ENCODE results near the gene ANXA4.

The ANXA4 gene

GRCh38 chr2:69767034-69767433 is 25.1 kb downstream of the ANXA4 start:
- no peak overlapping the region for H3K27ac ChIP-seq
- TF ChIP-seq CTCF (conservative IDR thresholded peaks at IDR 0.05) = no peak

GRCh38 chr2:69768235-69768634 is 26.3 kb downstream of the ANXA4 start:
- TF ChIP-seq CTCF (conservative IDR thresholded peaks at IDR 0.05) = no peak
- H3K27ac ChIP-seq = no peak overlapping the region

DNA sequence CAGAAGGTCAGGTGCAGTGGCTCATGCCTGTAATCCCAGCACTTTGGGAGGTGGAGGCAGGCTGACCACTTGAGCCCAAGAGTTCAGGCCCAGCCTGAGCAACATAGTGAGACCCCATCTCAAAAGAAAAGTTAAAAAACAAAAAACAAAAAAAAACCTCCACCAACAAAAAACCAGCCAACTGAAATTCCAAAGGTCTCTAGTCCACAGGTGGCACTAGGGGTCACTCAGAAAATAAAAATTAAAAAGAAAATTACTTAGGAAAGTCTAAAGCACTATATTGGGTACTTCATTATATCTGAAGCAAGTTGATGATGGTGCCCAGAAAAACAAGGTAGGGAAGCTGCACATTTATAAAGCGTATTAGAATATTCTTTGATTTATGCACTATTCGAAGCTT is 26.9 kb downstream of the ANXA4 start:
- no peak for TF ChIP-seq CTCF (conservative IDR thresholded peaks at IDR 0.05)
- H3K27ac ChIP-seq = no peak overlapping the region

DNA sequence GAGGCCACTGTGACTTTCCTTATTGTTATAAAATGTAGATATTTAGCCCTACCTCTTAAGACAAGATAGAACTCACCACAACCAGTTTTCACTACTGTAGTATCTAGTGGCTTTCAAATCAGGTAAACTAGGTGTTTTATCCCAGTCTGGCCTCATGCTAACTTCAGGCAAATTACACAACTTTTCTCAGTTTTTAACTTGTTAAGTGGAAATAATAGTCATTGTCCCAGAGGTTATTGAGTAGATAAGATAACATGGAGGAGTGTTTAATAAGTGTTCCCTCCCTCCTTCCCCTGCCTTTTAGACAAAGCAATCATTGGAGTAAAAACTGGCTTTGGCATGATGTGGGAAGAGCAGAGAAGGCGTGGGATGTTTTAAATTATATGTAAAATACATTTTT is 27.3 kb downstream of the ANXA4 start:
- no peak overlapping the region for H3K27ac ChIP-seq
- TF ChIP-seq CTCF (conservative IDR thresholded peaks at IDR 0.05) = no peak

GRCh38 chr2:69770193-69770702 is 28.3 kb downstream of the ANXA4 start:
- no peak for TF ChIP-seq CTCF (conservative IDR thresholded peaks at IDR 0.05)

DNA sequence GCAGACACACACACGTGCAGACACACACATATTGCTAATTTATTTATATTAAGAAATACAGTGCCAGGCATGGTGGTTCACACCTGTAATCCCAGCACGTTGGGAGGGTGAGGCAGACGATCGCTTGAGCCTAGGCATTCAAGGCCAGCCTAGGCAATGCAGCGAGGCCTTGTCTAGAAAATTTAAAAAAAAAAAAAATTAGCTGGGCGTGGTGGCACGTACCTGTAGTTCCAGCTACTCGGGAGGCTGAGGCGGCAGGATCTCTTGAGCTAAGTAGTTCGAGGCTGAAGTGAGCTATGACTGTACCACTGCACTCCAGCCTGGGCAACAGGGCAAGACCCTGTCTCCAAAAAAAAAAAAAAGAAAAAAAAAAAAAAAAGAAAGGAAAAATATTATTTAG is 28.8 kb downstream of the ANXA4 start:
- TF ChIP-seq CTCF (conservative IDR thresholded peaks at IDR 0.05) = no peak

More at GRCh38 chr2:69770193-69770702, 28.3 kb downstream of the ANXA4 start:
- no peak overlapping the region for H3K27ac ChIP-seq

GRCh38 chr2:69771461-69771860 is 29.5 kb downstream of the ANXA4 start:
- H3K27ac ChIP-seq = no peak overlapping the region
- no peak for TF ChIP-seq CTCF (conservative IDR thresholded peaks at IDR 0.05)

More for the DNA sequence above, 28.8 kb downstream of the ANXA4 start:
- no peak overlapping the region for H3K27ac ChIP-seq

All from VCaP (cell line).